ENCODE measurements around the gene NSUN2.

The NSUN2 gene

DNA sequence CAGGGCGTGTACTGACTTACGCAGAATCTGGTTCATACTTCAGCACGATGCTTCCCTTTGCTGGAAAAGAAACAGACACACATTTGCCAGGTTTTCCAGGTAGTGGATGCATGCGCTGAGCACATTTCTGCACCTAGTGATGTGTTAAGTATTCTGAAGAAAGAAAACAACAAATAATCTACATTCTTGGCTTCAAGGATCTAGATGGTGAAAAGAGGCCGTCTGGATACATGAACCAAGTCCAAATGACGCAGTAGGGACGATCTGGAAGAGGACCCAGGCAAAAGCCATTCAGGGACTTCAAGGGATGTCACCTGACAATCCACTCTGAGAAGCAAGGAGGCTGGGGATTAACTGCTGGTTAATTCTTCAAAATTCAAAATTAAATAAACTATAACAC lies 30.4 kb downstream of the NSUN2 start:
- no peak for DNase-seq

DNA sequence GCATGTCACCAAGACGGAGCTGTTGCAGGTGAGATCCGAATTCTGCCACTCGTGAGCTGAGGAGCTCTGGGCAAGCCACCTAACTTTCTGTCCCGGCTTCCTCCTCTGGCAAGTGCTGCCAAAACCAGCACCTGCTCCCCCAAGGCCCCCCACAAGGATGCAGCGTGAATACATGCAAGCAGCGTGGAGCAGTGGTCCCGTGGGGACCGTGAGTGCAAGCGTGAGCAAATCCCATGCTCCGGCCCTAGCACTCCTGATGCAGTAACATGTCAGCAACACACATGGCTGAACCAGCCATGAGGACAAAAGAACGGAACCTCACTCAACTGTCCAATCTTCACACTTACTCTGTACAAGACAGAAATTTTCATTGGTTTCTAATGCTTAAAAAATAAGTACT lies 31.0 kb downstream of the NSUN2 start:
- no peak for DNase-seq

DNA sequence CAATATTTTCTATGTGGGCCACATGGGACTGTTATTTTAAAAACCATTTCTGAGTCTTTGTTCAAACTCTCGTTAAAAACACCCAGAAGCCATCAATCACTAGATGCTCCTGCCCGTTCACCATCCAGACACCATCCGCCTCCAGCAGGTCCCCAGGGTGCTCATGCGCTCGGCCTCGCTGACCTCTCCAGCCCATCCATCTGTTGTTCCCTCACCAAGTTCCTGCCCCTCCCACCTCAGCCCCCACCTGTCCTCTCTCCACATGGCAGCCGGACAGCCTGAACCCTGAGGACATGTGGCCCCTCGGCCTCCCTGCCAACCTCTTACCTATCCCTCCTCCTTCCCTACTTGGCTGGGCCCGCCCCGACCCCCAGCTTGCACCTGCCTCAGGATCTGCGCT lies 31.6 kb downstream of the NSUN2 start:
- no peak for DNase-seq

DNA sequence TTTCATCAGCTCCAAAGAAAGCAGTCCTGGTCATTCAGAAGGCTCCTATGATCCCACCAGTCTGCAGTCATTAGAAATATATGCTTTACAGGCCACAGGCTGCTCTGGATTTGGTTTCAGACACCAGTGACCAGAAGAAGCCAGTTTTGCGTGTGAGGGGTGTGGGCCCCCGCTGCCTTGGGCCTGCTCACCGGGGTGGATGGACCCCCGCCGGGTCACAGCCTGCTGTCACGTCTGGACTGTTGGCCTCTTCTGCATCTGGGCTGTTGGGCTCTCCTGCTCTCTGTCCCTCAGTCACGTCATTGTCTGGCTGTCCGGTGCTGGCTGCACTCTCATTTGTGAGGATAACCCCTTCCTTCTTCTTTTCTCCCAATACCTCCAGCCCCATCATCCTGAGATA lies 33.1 kb downstream of the NSUN2 start:
- no peak for DNase-seq

DNA sequence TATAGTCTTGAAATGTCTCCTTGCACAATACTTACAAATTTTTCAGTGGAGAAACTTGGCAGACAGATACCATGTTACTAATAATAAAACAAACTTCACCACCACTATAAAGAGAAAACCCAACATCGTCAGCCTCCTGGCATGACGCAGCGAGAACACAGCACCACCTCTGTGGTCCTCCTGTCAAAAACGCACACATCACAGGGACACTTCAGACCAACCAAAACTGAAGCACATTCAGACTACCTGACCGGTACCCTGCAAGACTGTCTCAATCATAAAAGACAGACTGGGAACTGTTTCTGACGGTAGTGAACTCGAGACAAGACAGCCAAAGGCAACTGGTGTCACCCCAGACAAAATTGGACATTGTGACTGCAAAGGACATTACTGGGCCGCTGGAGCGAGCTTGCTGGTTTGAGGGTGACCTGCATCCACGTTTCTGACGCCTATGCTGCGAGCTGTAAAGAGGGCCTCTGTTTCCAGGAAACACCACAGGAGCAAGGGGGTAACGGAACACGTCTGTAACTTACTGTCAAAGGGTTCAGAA lies 34.4 kb downstream of the NSUN2 start:
- no peak for DNase-seq

DNA sequence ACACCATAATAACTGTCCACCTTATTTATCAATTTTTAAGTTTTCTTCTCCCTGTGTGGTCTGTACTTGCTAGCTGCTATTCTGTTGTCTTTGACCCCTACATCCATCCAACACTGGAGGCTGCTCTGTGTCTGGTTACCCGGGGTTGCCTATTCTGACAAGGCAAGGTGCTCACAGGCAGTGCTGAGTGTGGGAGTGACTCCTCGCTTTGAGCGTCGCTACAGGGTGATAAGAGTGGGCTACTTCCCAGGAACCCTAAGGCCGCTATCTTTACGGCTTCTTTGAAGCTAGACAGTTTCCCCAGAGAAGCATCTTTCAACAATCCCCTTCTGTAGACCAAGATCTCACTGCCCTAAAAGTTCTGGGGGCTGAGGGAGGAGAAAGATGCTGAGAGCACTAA lies 35.3 kb downstream of the NSUN2 start:
- no peak for DNase-seq

DNA sequence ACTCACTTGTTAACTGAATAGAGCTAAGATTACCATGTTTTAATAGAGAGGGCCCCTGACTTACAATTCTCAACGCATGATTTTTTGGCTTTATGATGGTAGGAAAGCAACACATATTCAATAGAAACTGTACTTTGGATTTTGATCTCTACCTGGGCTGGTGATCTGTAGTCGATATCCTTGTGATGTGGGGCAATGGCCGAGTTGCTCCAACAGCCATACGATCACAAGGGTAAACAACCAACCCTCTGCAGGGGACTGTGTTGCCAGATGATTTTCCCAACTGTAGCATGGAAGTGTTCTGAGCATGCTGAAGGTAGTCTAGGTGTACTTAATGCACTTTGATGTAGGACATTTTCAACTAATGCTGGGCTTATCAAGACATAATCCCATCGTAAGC lies 36.5 kb downstream of the NSUN2 start:
- DNase-seq = no peak

DNA sequence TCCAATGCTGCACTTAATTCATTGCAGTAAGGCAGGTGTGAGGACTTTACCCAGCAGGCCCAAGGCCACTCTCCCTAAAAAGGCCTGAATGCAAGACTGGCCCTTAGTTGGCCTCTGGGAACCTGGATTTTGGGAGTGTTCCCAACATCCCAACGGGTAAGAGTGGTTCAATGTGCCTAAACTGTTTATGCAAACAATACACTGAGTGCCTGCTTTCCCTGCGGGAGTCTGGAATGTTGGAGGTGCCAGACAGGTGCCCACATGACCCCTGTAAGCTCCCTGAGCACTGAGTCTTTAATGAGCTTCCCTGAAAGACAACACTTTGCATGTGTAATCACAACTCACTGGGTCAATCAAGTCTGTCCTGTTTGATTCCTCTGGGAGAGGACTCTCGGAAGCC lies 37.4 kb downstream of the NSUN2 start:
- DNase-seq = no peak

DNA sequence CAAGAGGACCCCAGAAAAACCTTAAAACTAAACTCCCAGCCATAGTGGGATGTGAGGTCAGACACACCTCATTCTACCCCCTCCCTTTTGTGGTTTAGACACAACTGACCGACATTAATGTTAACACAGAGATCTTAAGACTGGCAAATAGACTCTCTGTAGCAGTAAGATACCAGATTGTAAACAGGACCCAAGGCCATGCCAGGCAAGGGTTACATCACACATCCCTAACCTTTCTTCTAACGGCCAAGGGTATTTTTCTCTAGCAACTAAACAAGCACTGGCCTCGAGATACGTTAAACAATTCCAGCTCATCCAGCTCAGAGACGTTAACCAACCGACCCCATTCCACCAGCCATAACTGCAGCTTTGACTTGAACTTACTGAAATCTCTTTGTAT lies 38.8 kb downstream of the NSUN2 start:
- no peak for DNase-seq

DNA sequence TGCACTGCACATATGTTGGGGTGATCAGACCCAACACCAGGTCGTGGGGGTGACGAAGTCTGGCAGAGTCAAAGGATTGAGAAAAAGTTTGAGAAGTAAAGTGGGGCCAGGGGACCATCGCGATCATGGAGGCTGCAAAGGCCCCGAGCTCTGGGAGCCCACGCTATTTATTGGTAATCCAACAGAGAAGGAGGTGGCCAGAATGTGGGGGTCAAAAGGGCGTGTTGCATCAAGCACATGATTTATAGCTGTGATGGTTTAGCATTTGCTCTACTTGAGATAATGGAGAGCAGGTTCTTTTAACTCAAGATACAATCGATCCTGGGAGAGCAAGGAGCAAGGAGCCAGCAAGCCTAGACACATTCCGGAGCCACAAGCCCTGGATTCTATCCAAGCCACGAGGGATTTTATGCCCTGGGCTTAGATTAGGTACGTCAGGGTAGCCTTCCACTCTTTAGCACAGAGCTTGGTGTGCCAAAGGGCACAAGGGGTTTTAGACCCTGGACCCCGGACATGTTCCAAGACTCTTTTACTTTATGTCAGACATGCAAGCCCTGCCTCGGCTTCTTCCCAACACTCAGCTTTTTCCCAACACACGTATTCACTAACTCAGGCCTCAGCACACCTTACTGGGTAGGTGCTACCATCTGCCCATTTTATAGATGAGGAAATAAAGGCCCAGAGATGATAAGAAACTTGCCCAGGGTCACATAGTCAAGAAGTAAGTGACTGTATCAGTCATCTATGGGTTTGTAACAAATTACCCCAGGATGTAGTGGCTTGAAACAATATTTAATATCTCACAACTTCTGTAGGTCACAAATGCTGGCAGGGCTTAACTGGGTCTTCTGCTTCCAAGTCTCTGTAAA lies 39.5 kb downstream of the NSUN2 start:
- DNase-seq = no peak

DNA sequence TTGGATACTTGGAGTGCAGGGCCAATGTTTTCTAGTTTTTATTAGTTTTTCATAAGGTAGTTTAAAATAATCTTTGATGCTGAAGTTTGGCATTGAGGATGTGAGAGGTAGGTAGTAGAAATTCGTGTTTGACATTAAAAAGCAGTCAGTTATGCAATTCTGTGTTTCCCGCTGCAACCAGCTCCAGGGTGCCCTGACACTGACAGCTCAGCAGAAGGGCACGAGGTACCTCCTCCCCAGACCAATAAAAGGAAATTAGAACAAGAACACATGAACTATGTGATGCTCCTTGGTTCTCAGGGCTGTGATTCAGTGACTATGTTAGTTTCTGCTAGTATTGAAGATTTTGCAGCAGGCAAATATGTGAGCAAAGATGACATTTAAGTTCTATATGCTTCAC lies 40.2 kb downstream of the NSUN2 start:
- DNase-seq = no peak

DNA sequence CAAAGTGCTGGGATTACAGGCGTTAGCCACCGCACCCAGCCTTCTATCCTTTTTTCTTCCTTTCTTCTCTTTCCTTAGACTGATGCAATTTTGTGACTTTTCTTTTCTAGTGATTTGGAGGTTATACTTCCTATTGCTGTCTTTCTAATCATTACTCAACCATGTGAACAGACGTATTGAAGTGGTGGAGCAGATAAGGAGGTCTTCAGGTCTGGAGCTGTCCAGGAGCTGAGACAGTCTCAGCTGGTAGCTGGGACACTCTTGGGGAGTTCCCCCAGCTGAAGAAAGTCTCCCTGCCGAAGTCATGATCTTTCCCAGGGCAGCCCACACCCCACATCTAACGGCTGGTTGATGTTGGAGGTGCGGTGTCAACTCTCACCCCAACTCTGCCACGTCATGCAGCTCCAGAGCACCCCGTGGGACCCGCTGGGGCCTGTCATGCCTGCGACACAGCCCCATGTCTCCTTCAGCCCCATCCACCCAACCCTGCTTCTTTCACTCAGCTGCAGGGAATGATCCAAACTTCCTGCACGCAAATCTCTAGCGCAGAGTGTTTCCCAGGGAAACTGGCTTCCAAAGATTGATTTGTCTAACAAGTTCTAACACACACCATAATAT lies 41.1 kb downstream of the NSUN2 start:
- no peak for DNase-seq

DNA sequence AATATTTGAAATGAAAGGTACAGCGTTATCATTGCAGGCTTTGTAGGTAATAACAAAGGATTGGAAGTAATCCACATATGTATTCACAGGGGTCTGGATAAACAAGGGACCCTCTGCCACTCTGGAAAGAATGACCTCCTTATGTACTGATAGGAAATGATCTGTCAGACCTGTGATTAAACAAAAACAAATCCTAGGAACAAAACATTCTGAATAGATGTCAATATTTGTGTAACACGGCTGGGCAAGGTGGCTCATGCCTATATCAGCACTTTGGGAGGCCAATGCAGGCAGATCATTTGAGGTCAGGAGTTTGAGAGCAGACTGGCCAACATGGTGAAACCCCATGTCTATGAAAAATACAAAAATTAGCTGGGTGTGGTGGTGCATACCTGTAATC lies 42.3 kb downstream of the NSUN2 start:
- DNase-seq = no peak

DNA sequence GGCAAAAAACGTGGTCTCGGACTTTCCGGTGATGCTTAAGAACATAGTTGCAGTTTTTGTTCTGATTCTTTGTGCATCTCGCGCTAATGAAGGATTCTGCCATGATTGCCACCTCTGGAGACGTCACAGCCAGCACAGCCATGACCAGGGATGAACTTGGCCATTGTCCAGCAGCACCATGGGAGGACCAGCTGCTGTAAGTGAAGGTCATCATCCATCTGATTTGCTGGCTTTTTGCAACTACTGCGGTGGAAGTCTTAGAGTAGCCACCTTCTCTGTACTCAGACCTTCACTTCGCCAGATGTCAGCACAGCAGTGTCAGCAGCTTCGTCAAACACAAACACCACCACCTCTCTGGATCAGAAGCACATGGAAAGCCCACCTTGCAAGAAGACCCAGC lies 45.7 kb downstream of the NSUN2 start:
- DNase-seq = no peak

DNA sequence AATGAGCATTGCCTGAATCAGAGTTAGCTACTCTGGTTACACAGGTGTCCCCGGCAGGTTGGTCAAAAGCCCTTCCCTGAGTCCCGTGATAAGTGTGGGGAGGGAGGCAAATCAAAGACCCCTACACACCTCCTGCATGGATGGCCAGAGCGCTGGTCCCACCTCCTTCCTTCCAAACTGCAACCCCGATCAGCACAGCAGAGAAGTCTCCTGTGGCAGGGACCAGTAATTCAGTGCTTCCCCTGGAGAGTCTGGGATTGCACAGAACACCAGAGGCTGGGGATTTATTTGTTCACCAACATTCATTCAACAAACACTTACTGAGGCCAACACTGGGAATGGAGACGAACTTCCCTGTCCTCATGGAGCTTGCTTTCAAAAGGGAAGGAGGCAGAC lies 46.2 kb downstream of the NSUN2 start:
- DNase-seq = no peak

DNA sequence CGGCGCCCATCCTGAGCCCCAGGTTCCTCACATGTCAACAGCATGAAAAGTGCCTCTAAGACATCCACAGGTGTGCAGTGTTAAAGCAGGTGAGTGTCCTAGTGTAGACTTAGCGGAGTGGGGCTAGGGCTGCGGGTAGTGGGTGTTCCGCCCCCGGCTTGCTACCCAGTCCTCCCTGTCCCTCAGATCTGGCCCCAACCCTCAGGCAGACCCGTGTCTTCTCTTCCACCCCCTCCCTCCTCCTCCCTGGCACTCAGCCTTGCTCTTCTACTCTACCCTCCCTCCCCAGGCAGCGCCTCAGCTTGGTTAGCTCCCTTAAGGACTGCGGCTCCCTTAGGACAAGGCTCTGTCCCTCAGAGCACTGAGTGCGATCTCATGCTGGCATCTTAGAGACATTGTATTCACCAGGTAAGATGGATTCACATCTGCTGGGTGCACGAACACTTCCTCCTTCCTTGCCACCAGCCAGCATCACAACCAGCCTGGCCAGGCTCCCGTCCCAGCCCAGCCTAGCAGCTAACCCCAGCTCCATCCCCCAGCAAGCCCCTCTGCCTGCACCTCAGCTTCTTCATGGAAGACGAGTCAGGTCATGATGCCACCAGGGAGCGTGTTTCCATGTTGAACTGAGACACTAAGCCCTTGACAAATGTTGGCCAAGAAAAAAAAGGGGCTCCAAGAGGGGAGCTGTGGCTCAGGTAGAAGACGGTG lies 46.8 kb downstream of the NSUN2 start:
- no peak for DNase-seq

DNA sequence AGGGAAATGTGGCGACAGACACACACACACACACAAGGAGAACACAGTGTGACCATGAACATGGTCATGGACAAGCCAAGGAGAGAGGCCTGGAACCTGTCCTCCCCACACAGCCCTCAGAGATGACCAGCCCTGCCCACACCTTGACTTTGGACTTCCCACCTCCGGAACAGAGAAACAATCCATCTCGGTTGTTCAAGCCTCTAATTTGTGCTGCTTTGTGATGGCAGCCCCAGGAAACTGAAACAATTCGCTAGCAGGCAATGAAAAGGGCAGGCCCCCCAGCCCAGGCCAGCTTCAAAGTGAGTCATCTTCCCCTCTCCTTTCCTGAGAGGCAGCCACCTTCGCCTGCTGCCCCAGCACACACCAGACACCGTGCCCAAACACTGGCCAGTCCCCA lies 47.7 kb downstream of the NSUN2 start:
- DNase-seq = no peak

DNA sequence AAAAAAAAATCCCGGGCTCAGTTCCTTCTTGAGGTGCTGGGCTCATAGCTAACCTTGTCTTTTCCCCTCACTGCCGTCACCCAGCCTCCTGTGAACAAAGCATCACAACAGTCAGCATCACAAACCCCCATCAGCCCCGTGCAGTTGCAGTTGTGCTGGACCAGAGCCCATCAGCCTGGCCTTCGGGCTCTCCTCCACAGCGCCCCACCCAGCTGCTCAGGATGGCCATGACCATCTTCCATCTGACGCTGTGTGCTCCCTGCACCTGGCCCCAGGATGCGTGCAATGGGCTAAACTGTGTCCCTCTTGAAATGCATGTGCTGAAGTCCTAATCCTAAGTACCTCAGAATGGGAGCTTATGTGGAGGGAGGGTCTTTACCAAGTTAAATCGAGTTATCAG lies 48.1 kb downstream of the NSUN2 start:
- no peak for DNase-seq

DNA sequence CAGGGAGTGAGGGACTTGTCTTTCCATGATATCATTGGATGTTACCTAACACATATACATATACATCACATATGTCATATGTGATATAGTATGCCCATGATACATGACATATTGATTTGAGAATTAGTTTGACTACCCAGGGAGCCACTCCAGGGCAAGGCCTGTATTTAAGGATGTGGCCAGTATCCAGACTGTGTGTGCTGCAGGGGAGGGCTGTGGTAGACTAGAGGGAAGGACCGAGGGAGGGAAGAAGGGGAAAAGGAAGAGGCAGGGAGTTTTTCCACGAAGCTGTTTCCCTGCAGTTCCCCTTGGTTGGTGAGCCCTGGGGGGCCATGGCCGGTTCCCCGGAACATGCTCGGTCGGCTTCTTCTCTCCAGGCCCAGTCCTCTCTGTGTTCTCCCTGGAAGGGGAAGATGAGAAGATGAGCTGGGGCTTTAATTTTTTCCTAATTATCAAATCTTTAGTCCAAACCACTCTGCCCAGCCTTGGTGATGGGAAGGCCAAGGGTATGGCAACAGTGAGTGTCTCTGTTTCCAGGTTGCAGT lies 48.7 kb downstream of the NSUN2 start:
- no peak for DNase-seq

DNA sequence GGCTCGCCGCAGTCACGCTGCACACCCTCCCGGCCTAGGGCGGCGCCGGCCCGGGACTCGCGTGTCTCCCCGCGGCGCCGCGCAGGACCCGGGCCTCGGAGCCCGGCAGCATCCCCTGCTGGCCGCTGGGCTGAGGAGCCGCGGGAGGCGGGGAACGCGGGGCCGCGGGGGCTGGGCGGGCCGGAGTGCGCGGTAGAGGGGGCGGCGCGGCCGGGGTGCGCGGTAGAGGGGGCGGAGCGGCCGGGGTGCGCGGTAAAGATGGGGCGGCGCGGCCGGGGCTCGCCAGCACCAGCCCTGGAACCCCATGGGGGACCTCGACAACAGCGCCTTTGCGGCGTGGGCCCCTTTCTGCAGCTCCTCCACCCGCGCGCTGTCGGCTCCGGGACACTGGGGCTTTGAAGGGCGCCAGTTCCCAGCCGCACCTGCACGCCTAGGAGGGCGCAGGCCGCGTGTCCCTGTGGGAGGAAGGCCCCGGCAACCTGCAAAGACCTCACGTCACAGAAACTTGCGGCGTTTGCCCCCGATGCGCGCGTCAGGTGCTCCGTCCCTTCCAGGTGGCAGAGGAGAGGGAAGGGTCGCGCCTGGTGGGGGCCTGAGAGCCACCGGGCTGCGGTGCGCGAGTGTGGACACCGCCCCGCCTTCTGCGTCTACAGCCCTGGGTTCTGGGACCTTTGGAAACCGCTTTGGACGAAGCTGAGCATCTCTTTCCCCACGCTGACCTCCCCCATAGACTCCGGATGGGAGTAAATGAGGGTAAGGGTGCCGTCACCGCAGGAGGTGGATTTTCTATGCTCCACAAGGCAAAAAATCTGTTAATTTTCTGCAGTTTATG lies 49.6 kb downstream of the NSUN2 start:
- DNase-seq = no peak

DNA sequence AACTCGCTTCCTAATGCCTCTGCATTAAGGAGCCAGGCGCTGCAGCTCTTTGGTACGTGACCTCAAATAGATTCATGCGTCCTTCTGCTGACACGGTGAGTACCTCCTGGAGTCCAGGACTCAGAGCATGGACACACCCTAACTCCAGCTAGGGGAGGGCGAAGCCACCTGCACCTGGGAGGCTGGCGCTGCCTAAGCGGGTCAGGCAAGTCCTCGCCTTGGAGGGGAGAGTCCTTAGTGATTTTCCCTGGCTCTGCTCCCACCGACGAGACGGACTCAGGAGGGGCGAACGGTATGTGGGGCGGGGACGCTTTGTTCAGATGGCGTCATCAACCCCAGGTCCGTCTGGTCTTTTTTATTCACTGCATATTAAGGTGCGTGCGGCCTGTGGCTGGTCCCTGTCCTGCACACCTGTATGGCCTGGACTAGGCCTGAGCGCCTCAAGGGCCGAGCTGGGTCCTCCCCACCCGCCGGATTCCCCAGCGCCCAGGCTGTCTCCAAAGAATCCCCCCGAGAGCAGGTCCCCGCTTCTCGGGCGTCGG lies 50.3 kb downstream of the NSUN2 start:
- DNase-seq = no peak

Measured in activated T-cell treated with anti-CD3 and anti-CD28 coated beads for 4 hours (primary cell).